Measurements from ENCODE around the gene SMAD3. TPM values are rescaled to one million over a fixed set of nuclear protein-coding genes. Genes with fewer than 3 reads are reported as not detected.

SMAD3 gene
- total RNA-seq, 1 experiment from 2014 or later, result 99.5 TPM

DNA sequence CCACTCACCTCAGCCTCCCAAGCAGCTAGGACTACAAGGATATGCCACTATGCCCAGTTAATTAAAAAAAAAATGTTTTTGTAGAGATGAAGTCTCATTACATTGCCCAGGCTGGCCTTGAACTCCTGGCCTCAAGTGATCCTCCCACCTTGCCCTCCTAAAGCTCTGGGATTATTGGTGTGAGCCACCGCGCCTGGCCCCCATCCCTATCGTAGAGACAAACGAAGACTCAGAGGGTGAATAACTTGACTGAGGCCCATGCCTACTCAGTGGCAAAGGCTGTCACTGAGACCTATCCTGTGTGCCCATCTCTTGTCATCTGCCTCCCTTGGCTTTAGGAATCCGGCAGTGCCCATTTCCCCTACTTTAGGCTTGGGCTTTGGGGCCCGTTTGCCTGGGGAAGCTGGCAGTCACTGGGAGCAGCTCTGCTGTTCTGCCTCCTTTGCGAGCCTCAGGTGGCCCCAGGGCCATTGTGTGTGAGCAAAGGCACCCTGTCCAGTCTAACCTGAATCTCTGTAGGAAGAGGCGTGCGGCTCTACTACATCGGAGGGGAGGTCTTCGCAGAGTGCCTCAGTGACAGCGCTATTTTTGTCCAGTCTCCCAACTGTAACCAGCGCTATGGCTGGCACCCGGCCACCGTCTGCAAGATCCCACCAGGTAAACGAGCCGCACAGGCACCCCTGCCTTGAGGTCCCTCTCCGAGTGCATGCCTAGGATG, 119.0 kb downstream of the SMAD3 start:
- intact Hi-C loops (cut with micrococcal nuclease; ENCODE audit: unreplicated experiment), result no loop called here
- BruUV-seq (replicated peaks), result no TSS peak
- CTCF ChIA-PET, result no interaction called here
- no peak overlapping the region for H3K27ac ChIP-seq
- H3K4me3 ChIP-seq, result no peak overlapping the region
- H3K36me3 ChIP-seq (ENCODE audit: low read depth), result peaks cover 40% of the 10 kb centered on the region
- no peak overlapping the region for H2AFZ ChIP-seq
- H3K9me2 ChIP-seq (ENCODE audit: insufficient read depth), result no peaks in the 10 kb centered on the region
- no peak overlapping the region for H3K4me2 ChIP-seq
- no peaks in the 10 kb centered on the region for H4K20me1 ChIP-seq (ENCODE audit: insufficient read depth)
- H3K4me1 ChIP-seq (replicated peaks; ENCODE audit: insufficient read depth), result 0 out of 2 replicates have a peak, but pooled peaks cover 2% of the 10 kb centered on the region
- no peaks in the 10 kb centered on the region for H3K9me3 ChIP-seq (ENCODE audit: insufficient read depth, low read depth)
- no peaks in the 10 kb centered on the region for H3K27me3 ChIP-seq (ENCODE audit: insufficient read depth, low read depth)
- peaks cover 22% of the 10 kb centered on the region; the same call in 1 of the 2 replicates for H3F3A ChIP-seq (ENCODE audit: insufficient read depth, low read depth)
- POLR2A ChIA-PET (ENCODE audit: unreplicated experiment), result no interaction called here
- DNase-seq, result no peak
- peaks cover 16% of the 10 kb centered on the region for H3K79me2 ChIP-seq (ENCODE audit: low read depth)
- TF ChIP-seq, protein P1, sequence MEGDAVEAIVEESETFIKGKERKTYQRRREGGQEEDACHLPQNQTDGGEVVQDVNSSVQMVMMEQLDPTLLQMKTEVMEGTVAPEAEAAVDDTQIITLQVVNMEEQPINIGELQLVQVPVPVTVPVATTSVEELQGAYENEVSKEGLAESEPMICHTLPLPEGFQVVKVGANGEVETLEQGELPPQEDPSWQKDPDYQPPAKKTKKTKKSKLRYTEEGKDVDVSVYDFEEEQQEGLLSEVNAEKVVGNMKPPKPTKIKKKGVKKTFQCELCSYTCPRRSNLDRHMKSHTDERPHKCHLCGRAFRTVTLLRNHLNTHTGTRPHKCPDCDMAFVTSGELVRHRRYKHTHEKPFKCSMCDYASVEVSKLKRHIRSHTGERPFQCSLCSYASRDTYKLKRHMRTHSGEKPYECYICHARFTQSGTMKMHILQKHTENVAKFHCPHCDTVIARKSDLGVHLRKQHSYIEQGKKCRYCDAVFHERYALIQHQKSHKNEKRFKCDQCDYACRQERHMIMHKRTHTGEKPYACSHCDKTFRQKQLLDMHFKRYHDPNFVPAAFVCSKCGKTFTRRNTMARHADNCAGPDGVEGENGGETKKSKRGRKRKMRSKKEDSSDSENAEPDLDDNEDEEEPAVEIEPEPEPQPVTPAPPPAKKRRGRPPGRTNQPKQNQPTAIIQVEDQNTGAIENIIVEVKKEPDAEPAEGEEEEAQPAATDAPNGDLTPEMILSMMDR (conservative IDR thresholded peaks at IDR 0.05), result no peak
- TF ChIP-seq EZH2 (IDR thresholded peaks at IDR 0.05; ENCODE audit: low read depth), result no peak

DNA sequence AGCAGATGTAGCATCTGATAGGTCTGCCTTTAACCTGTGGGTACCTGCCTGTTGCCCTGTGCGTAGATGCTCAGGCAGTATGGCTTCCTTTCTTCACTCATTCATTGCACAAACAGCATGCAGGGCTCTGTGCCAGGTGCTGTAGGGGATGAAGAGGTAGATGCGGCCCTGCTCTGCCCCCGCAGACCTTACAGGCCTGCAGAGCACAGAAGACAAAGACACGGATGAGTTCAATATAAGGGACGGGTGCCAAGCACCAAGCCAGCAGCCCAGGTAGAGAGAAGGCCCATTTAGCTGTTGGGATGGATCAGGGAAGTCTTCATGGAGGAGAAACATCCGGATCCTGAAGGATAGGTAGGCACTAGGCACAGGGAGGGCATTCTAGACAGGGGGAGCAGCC, 119.6 kb downstream of the SMAD3 start:
- Histone ChIP-seq H3K4me2 (no peak overlapping the region), H2AFZ (no peak overlapping the region), H3F3A (ENCODE audit: insufficient read depth, low read depth) (peaks cover 27% of the 10 kb centered on the region; the same call in 1 of the 2 replicates), H3K4me1 (replicated peaks; ENCODE audit: insufficient read depth) (no peaks in the 10 kb centered on the region), H3K4me3 (no peak overlapping the region), H3K36me3 (ENCODE audit: low read depth) (peaks cover 40% of the 10 kb centered on the region), H3K9me2 (ENCODE audit: insufficient read depth) (no peaks in the 10 kb centered on the region), H3K27me3 (ENCODE audit: insufficient read depth, low read depth) (no peaks in the 10 kb centered on the region), H3K9me3 (ENCODE audit: insufficient read depth, low read depth) (no peaks in the 10 kb centered on the region), H3K79me2 (ENCODE audit: low read depth) (peaks cover 9% of the 10 kb centered on the region; the same call in 1 of the 2 replicates), H3K27ac (no peak overlapping the region), H4K20me1 (ENCODE audit: insufficient read depth) (no peaks in the 10 kb centered on the region)
- ChIA-PET CTCF (no interaction called here), POLR2A (ENCODE audit: unreplicated experiment) (no interaction called here)
- DNase-seq, result no peak
- intact Hi-C loops (cut with micrococcal nuclease; ENCODE audit: unreplicated experiment), result no loop called here
- TF ChIP-seq, protein P1 (conservative IDR thresholded peaks at IDR 0.05), result no peak
- no peak for TF ChIP-seq EZH2 (IDR thresholded peaks at IDR 0.05; ENCODE audit: low read depth)
- BruUV-seq (replicated peaks), result no TSS peak

DNA sequence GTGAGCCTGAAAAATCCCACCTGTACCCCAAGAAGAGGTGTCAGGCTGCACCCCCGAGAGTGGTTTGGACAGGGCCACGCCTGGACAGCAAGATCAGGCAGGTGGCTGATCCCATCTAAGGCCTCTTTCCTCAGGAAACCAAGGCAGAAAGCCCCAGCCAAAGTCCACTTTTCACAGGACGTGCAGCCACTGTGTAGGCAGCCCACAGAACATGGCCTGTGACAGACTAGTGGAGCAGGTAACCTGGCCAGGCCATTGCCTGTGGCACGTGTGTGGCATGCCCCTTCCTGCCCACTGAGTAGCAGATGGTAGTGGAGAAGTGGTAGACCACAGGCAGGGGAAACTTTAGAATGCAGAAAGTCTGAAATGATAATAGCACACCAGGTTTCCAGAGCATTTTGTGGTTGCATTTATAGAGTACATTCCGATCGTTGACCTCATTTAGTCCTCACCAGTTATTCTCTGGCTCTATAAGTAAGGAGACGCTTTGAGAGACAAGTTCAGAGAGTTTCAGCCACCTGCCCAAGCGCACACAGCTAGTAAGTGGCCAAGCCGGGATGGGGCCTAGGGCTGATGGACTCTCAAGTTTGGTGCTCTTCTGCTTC, 120.3 kb downstream of the SMAD3 start:
- Histone ChIP-seq H3F3A (ENCODE audit: insufficient read depth, low read depth) (peaks cover 33% of the 10 kb centered on the region; the same call in 1 of the 2 replicates), H3K9me2 (ENCODE audit: insufficient read depth) (no peaks in the 10 kb centered on the region), H3K36me3 (ENCODE audit: low read depth) (peaks cover 40% of the 10 kb centered on the region), H3K27ac (no peak overlapping the region), H3K4me1 (replicated peaks; ENCODE audit: insufficient read depth) (no peaks in the 10 kb centered on the region), H4K20me1 (ENCODE audit: insufficient read depth) (no peaks in the 10 kb centered on the region), H3K27me3 (ENCODE audit: insufficient read depth, low read depth) (no peaks in the 10 kb centered on the region), H3K4me2 (no peak overlapping the region), H3K4me3 (no peak overlapping the region), H3K79me2 (ENCODE audit: low read depth) (0 out of 2 replicates have a peak, but pooled peaks cover 5% of the 10 kb centered on the region), H3K9me3 (ENCODE audit: insufficient read depth, low read depth) (no peaks in the 10 kb centered on the region), H2AFZ (no peak overlapping the region)
- intact Hi-C loops (cut with micrococcal nuclease; ENCODE audit: unreplicated experiment), result no loop called here
- no TSS peak for BruUV-seq (replicated peaks)
- TF ChIP-seq EZH2 (IDR thresholded peaks at IDR 0.05; ENCODE audit: low read depth), result no peak
- TF ChIP-seq, protein P1 (conservative IDR thresholded peaks at IDR 0.05), result no peak
- no peak for DNase-seq
- ChIA-PET CTCF (no interaction called here), POLR2A (ENCODE audit: unreplicated experiment) (no interaction called here)

All from PC-9 (cell line).